OCI-LY1 (cell line): ENCODE data around the gene RREB1.

Experiments used
- H2AFZ ChIP-seq: fragments of 200-600 bp; sonication (generic), shearing (Covaris generic); 2 replicates; pipeline ENCODE4 v1.6.0; 2014; ENCODE audit warnings: antibody characterized with exemption, mild to moderate bottlenecking, low read length
- H3F3A ChIP-seq: fragments of 200-600 bp; sonication (generic), shearing (Covaris generic); 2 replicates; pipeline ENCODE4 v1.6.0; 2014; ENCODE audit warnings: mild to moderate bottlenecking, antibody characterized with exemption, low read length, moderate library complexity; ENCODE audit not compliant: insufficient read depth
- H3K27ac ChIP-seq: fragments of 200-600 bp; sonication (generic); 2 replicates; pipeline ENCODE4 v1.5.1; 2014; ENCODE audit warnings: low read length, mixed run types, mild to moderate bottlenecking, low read depth; ENCODE audit not compliant: poor library complexity, severe bottlenecking
- H3K27me3 ChIP-seq: fragments of 200-600 bp; sonication (generic); 2 replicates; pipeline ENCODE4 v1.6.0; 2014; ENCODE audit warnings: antibody characterized with exemption, mild to moderate bottlenecking, low read length, moderate library complexity; ENCODE audit not compliant: insufficient read depth
- H3K36me3 ChIP-seq: fragments of 200-600 bp; sonication (generic); 2 replicates; pipeline ENCODE4 v1.6.1; 2014; ENCODE audit warnings: mild to moderate bottlenecking, antibody characterized with exemption, low read length, moderate library complexity, mixed read lengths; ENCODE audit not compliant: insufficient read depth
- H3K4me1 ChIP-seq: fragments of 200-600 bp; sonication (generic); 2 replicates; pipeline ENCODE4 v1.5.1; 2014; ENCODE audit warnings: mild to moderate bottlenecking, low read length, moderate library complexity; ENCODE audit not compliant: insufficient read depth, severe bottlenecking
- H3K4me2 ChIP-seq: fragments of 200-600 bp; sonication (generic), shearing (Covaris generic); 2 replicates; pipeline ENCODE4 v1.6.1; 2014; ENCODE audit warnings: low read length
- H3K4me3 ChIP-seq: fragments of 200-600 bp; sonication (generic); 2 replicates; pipeline ENCODE4 v1.5.1; 2014; ENCODE audit warnings: low read length, low read depth, mild to moderate bottlenecking, mixed read lengths; ENCODE audit not compliant: poor library complexity, severe bottlenecking
- H3K79me2 ChIP-seq: fragments of 200-600 bp; shearing (Covaris generic); 2 replicates; pipeline ENCODE4 v1.6.1; 2016; ENCODE audit warnings: mixed run types, low read length, mixed read lengths; ENCODE audit not compliant: insufficient read depth
- H3K9ac ChIP-seq: fragments of 200-600 bp; sonication (generic), shearing (Covaris generic); 2 replicates; pipeline ENCODE4 v1.6.1; 2014; ENCODE audit warnings: mild to moderate bottlenecking, low read length, mixed read lengths
- H3K9me2 ChIP-seq: fragments of 200-600 bp; sonication (generic), shearing (Covaris generic); 2 replicates; pipeline ENCODE4 v1.6.1; 2014; ENCODE audit warnings: low read depth, mild to moderate bottlenecking, low read length, mixed read lengths
- H3K9me3 ChIP-seq: fragments of 200-600 bp; shearing (Covaris generic); 2 replicates; pipeline ENCODE4 v1.6.1; 2014; ENCODE audit warnings: low read length, mixed read lengths
- H4K20me1 ChIP-seq: fragments of 200-600 bp; sonication (generic), shearing (Covaris generic); 2 replicates; pipeline ENCODE4 v1.6.0; 2016; ENCODE audit warnings: mild to moderate bottlenecking, low read length; ENCODE audit not compliant: insufficient read depth
- EZH2 ChIP-seq: fragments of 200-600 bp; sonication (generic), shearing (Covaris generic); IDR thresholded peaks from 2 replicates; pipeline ENCODE4 v1.8.0; 2017; ENCODE audit warnings: borderline replicate concordance, mixed run types, mild to moderate bottlenecking, antibody characterized with exemption, low read length, moderate library complexity, mixed read lengths
- TF ChIP-seq, protein P1 (sequence below): fragments of 200-600 bp; sonication (generic), shearing (Covaris generic); IDR thresholded peaks from 2 replicates; pipeline ENCODE4 v1.5.1; 2017; ENCODE audit warnings: mild to moderate bottlenecking, antibody characterized with exemption, low read length, moderate library complexity, mixed read lengths

The RREB1 gene

DNA sequence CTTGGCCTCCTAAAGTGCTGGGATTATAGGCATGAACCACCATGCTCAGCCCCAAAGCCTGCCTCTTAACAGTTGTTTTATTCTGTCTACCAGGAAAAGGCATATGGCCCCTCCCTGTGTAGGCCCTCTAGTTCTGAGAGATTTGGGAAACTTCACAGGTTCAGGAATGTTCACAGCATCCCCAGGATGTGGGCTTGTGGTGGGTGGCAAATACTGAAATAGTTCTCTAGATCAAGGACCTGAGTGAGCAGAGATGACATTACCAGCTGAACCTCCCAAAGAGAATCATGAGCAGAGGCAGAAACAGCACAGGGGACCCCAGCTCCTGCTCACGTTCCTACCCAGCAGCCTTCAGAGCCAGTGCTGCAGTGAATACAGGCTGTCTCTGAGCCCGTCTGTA, 105.7 kb downstream of the RREB1 start:
- Histone ChIP-seq H3K9ac (no peak overlapping the region), H3K4me3 (no peak overlapping the region), H3F3A (no peaks in the 10 kb centered on the region), H3K27me3 (no peaks in the 10 kb centered on the region), H3K9me2 (no peaks in the 10 kb centered on the region), H3K27ac (no peak overlapping the region), H3K9me3 (no peaks in the 10 kb centered on the region), H3K36me3 (peaks cover 34% of the 10 kb centered on the region; the same call in 1 of the 2 replicates), H3K4me2 (no peak overlapping the region), H2AFZ (no peak overlapping the region), H3K4me1 (no peaks in the 10 kb centered on the region), H4K20me1 (no peaks in the 10 kb centered on the region), H3K79me2 (no peaks in the 10 kb centered on the region)
- TF ChIP-seq EZH2: no peak
- TF ChIP-seq, protein P1, sequence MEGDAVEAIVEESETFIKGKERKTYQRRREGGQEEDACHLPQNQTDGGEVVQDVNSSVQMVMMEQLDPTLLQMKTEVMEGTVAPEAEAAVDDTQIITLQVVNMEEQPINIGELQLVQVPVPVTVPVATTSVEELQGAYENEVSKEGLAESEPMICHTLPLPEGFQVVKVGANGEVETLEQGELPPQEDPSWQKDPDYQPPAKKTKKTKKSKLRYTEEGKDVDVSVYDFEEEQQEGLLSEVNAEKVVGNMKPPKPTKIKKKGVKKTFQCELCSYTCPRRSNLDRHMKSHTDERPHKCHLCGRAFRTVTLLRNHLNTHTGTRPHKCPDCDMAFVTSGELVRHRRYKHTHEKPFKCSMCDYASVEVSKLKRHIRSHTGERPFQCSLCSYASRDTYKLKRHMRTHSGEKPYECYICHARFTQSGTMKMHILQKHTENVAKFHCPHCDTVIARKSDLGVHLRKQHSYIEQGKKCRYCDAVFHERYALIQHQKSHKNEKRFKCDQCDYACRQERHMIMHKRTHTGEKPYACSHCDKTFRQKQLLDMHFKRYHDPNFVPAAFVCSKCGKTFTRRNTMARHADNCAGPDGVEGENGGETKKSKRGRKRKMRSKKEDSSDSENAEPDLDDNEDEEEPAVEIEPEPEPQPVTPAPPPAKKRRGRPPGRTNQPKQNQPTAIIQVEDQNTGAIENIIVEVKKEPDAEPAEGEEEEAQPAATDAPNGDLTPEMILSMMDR: no peak

GRCh38 chr6:7214468-7214867, 106.7 kb downstream of the RREB1 start:
- Histone ChIP-seq H3K9me2 (no peaks in the 10 kb centered on the region), H3K4me1 (no peaks in the 10 kb centered on the region), H3K4me3 (no peak overlapping the region), H3F3A (no peaks in the 10 kb centered on the region), H3K27ac (no peak overlapping the region), H3K4me2 (no peak overlapping the region), H4K20me1 (no peaks in the 10 kb centered on the region), H3K79me2 (no peaks in the 10 kb centered on the region), H2AFZ (no peak overlapping the region), H3K9ac (no peak overlapping the region), H3K36me3 (peaks cover 34% of the 10 kb centered on the region; the same call in 1 of the 2 replicates), H3K9me3 (no peaks in the 10 kb centered on the region), H3K27me3 (no peaks in the 10 kb centered on the region)
- TF ChIP-seq EZH2: no peak
- TF ChIP-seq, protein P1: no peak

- Histone ChIP-seq H3K27me3 (no peaks in the 10 kb centered on the region), H3K9me3 (no peaks in the 10 kb centered on the region), H3K4me3 (no peak overlapping the region), H3K4me1 (no peaks in the 10 kb centered on the region), H4K20me1 (no peaks in the 10 kb centered on the region), H3K79me2 (no peaks in the 10 kb centered on the region), H3K4me2 (no peak overlapping the region), H3F3A (no peaks in the 10 kb centered on the region), H2AFZ (no peak overlapping the region), H3K36me3 (peaks cover 34% of the 10 kb centered on the region; the same call in 1 of the 2 replicates), H3K27ac (no peak overlapping the region), H3K9ac (no peak overlapping the region), H3K9me2 (no peaks in the 10 kb centered on the region)
- TF ChIP-seq EZH2: no peak
- TF ChIP-seq, protein P1: no peak
Measured at GRCh38 chr6:7215131-7215530, 107.4 kb downstream of the RREB1 start.
